Nephron (organoid): Measurements from ENCODE around the gene SNRPD2.
A peak's percentile ranks its signal among the peaks of the same experiment; 100 is the strongest.

ENCODE experiments used
- H3K27ac Mint-ChIP-seq, 3 experiments: 2 replicates each; pipeline ENCODE4 v1.8.0; 2020; ENCODE audit warnings: mixed read lengths in 3 of 3, mild to moderate bottlenecking in 2 of 3, moderate library complexity in 1 of 3
- H3K27me3 Mint-ChIP-seq: 2 replicates; pipeline ENCODE4 v1.8.0; 2021; ENCODE audit warnings: low read depth, mild to moderate bottlenecking, moderate library complexity, mixed read lengths
- H3K36me3 Mint-ChIP-seq: 2 replicates; pipeline ENCODE4 v1.8.0; 2020; ENCODE audit warnings: low read depth, mixed read lengths
- H3K4me1 Mint-ChIP-seq: 2 replicates; pipeline ENCODE4 v1.8.0; 2020; ENCODE audit warnings: mixed read lengths
- H3K4me3 Mint-ChIP-seq, 3 experiments: 2 replicates each; pipeline ENCODE4 v1.8.0; 2020; ENCODE audit warnings: mild to moderate bottlenecking in 3 of 3, mixed read lengths in 3 of 3, moderate library complexity in 2 of 3
- H3K9me3 Mint-ChIP-seq: 2 replicates; pipeline ENCODE4 v1.8.0; 2020; ENCODE audit warnings: mixed read lengths
- TF ChIP-seq, protein P1 (sequence below), 3 experiments: fragments of 200-600 bp; sonication (generic); IDR thresholded peaks; one replicate each; pipeline ENCODE4 v1.5.0; 2021; ENCODE audit warnings: antibody characterized with exemption in 3 of 3; ENCODE audit not compliant: unreplicated experiment in 3 of 3

The SNRPD2 gene

DNA sequence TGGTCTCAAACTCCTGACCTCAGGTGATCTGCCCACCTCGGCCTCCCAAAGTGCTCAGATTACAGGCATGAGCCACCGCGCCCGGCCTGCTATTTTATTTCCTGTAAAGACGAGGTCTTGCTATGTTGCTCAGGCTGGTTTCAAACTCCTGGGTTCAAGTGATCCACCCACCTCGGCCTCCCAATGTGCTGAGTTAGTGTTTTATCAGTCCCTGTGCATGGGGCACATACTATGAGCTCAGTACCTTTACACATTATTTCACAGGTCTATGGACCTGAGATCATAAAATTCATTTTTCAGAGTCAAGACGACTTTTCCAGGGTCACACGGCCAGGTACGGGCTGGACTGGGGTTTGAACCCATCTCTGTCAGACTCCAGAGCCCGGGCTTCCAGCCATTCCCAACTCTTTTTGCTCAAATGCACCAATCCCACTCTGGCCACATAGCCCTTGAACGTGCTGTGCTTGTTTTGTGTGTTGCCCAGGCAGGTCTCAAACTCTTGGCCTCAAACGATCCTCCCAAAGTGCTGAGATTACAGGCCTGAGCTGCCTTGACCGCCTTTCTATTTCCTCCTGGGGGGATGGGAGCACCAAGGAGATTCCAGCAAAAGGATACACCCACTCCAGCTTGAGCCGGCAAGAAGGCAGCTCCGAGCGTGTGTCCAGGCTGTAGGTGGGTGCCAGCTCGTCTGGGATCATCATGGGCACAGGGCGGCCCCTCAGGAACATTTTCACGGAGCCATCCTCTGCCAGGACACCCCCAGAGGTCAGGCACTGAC is 53.7 kb downstream of the SNRPD2 start:
- TF ChIP-seq, protein P1, sequence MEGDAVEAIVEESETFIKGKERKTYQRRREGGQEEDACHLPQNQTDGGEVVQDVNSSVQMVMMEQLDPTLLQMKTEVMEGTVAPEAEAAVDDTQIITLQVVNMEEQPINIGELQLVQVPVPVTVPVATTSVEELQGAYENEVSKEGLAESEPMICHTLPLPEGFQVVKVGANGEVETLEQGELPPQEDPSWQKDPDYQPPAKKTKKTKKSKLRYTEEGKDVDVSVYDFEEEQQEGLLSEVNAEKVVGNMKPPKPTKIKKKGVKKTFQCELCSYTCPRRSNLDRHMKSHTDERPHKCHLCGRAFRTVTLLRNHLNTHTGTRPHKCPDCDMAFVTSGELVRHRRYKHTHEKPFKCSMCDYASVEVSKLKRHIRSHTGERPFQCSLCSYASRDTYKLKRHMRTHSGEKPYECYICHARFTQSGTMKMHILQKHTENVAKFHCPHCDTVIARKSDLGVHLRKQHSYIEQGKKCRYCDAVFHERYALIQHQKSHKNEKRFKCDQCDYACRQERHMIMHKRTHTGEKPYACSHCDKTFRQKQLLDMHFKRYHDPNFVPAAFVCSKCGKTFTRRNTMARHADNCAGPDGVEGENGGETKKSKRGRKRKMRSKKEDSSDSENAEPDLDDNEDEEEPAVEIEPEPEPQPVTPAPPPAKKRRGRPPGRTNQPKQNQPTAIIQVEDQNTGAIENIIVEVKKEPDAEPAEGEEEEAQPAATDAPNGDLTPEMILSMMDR (IDR thresholded peaks at IDR 0.05; ENCODE audit: unreplicated experiment in 3 of 3): no peak
- Mint-ChIP-seq H3K27ac (peak overlapping the region in 1 of 3 experiments; percentile 61), H3K4me3 (peak overlapping the region; percentile 90 to 95 (median 92)), H3K27me3 (peaks cover 17% of the 10 kb centered on the region), H3K9me3 (no peaks in the 10 kb centered on the region), H3K36me3 (no peaks in the 10 kb centered on the region), H3K4me1 (peaks cover 24% of the 10 kb centered on the region)
